A549 (cell line): ENCODE measurements around the gene ASPHD2. TPM values are rescaled to one million over a fixed set of nuclear protein-coding genes. Genes with fewer than 3 reads are reported as not detected.

Source experiments
- ATAC-seq, 2 experiments: fragments of 200-7000 bp in 1 of 2; fragments of >200 bp in 1 of 2; cut with Nextera tagmentation in 1 of 2; cut with Tn5 transposase in 1 of 2; 3 replicates each; pipeline versions ENCODE4 v1.8.0 to v1.9.1; 2018 to 2020; ENCODE audit warnings: mild to moderate bottlenecking in 1 of 2, moderate library complexity in 1 of 2
- CTCF ChIA-PET: fragments of 300-600 bp; sonication (Branson Sonifier 250); formaldehyde crosslinking; extraction: SDS; loops from one replicate; lab custom pipeline; 2021; ENCODE audit warnings: antibody characterized with exemption, inconsistent platforms; lab: Yijun Ruan, JAX
- POLR2A ChIA-PET: fragments of 350-600 bp; formaldehyde crosslinking; extraction: SDS; loops from one replicate; lab custom pipeline; 2021; ENCODE audit warnings: antibody characterized with exemption, inconsistent platforms; lab: Yijun Ruan, JAX
- DNase-seq, 2 experiments: peaks; one replicate each; pipeline versions ENCODE4 v3.0.0 to v3.0.0-alpha.2; 2011 to 2016; ENCODE audit warnings: low read depth in 1 of 2, low spot score in 1 of 2
- FAIRE-seq: peaks from 2 replicates; lab custom pipeline; 2011; peaks lifted over from hg19 to GRCh38; lab: Jason Lieb, UNC
- H3K27ac ChIP-seq, 2 experiments: fragments of >200 bp; sonication (Bioruptor Twin); formaldehyde crosslinking; 3 replicates each; pipeline ENCODE4 v1.5.1; 2016 to 2017
- H3K4me1 ChIP-seq: fragments of >200 bp; sonication (Bioruptor Twin); formaldehyde crosslinking; 3 replicates; pipeline ENCODE4 v1.6.1; 2016
- H3K4me2 ChIP-seq: fragments of >200 bp; sonication (Bioruptor Twin); formaldehyde crosslinking; 3 replicates; pipeline ENCODE4 v1.6.1; 2016
- H3K4me3 ChIP-seq: fragments of >200 bp; sonication (Bioruptor Twin); formaldehyde crosslinking; 3 replicates; pipeline ENCODE4 v1.5.1; 2016
- H3K9me3 ChIP-seq: fragments of >200 bp; sonication (Bioruptor Twin); formaldehyde crosslinking; 3 replicates; pipeline ENCODE4 v1.6.1; 2016
- CBX8 ChIP-seq: fragments of 200-600 bp; sonication (generic); IDR thresholded peaks from 2 replicates; pipeline ENCODE4 v1.6.1; 2016
- CEBPB ChIP-seq, 2 experiments: fragments of >200 bp in 1 of 2; sonication (Bioruptor Twin) in 1 of 2; formaldehyde crosslinking in 1 of 2; IDR thresholded peaks; 2 replicates each; pipeline ENCODE4 v1.6.1; 2012 to 2016
- ESRRA ChIP-seq: fragments of 150-350 bp; IDR thresholded peaks from 2 replicates; pipeline ENCODE4 v1.6.1; 2014; ENCODE audit warnings: mild to moderate bottlenecking, low read length, borderline replicate concordance
- FOXS1 ChIP-seq: fragments of 250-450 bp; sonication (Bioruptor Pico); IDR thresholded peaks from 2 replicates; pipeline ENCODE4 v1.5.0; 2020; ENCODE audit warnings: mild to moderate bottlenecking, moderate library complexity
- HDAC2 ChIP-seq: fragments of 200-600 bp; sonication (generic); IDR thresholded peaks from 2 replicates; pipeline ENCODE4 v1.6.1; 2016
- HOXB13 ChIP-seq: fragments of 250-450 bp; sonication (Bioruptor Pico); IDR thresholded peaks from 2 replicates; pipeline ENCODE4 v1.5.0; 2020; ENCODE audit warnings: low read depth, mild to moderate bottlenecking, moderate library complexity
- HOXB5 ChIP-seq: fragments of 250-450 bp; sonication (Bioruptor Pico); IDR thresholded peaks from 2 replicates; pipeline ENCODE4 v1.5.0; 2020; ENCODE audit warnings: mild to moderate bottlenecking, moderate library complexity
- KDM1A ChIP-seq: fragments of 200-600 bp; sonication (generic); IDR thresholded peaks from 2 replicates; pipeline ENCODE4 v1.6.1; 2016; ENCODE audit warnings: low read depth, mild to moderate bottlenecking
- MAFK ChIP-seq: fragments of 450-650 bp; IDR thresholded peaks from 2 replicates; pipeline ENCODE4 v1.6.1; 2014; ENCODE audit not compliant: partially characterized antibody
- RAD21 ChIP-seq, 2 experiments: fragments of >200 bp in 1 of 2; sonication (Bioruptor Twin) in 1 of 2; formaldehyde crosslinking in 1 of 2; IDR thresholded peaks in 1 of 2; conservative IDR thresholded peaks in 1 of 2; 2 replicates in 1 of 2; 3 replicates in 1 of 2; pipeline ENCODE4 v1.6.1; 2012 to 2018; ENCODE audit warnings: inconsistent platforms in 1 of 2
- RFX5 ChIP-seq: fragments of 450-650 bp; IDR thresholded peaks from 2 replicates; pipeline ENCODE4 v1.7.1; 2014; ENCODE audit warnings: antibody characterized with exemption, mild to moderate bottlenecking, moderate library complexity
- TP53 ChIP-seq: fragments of 250-450 bp; sonication (Bioruptor Pico); IDR thresholded peaks from 2 replicates; pipeline ENCODE4 v1.5.0; 2021; ENCODE audit warnings: mild to moderate bottlenecking, moderate library complexity
- ZFP36 ChIP-seq: fragments of 450-650 bp; IDR thresholded peaks from 2 replicates; pipeline ENCODE4 v1.6.1; 2014; ENCODE audit warnings: borderline replicate concordance; ENCODE audit not compliant: partially characterized antibody
- ZSCAN20 ChIP-seq: fragments of 250-450 bp; sonication (Bioruptor Pico); IDR thresholded peaks from 2 replicates; pipeline ENCODE4 v1.8.0; 2022; ENCODE audit warnings: mild to moderate bottlenecking, moderate library complexity
- WGBS: methylation state at CpG from one replicate; pipeline ENCODE4 v1.1.6; 2017; ENCODE audit errors: missing lambda C conversion rate; 5-methylcytosine and 5-hydroxymethylcytosine counted together
- polyA plus RNA-seq, 4 experiments: library from polyadenylated mRNA; depleted of rRNA in 3 of 4; stranded (reverse); fragments of >200 nt; fragmentation: RNase III in 1 of 4; extraction: RNeasy Plus Mini Kit Qiagen cat#74134 plus additional on column Dnase treatment in 1 of 4; gene quantifications; 2 replicates in 3 of 4; 3 replicates in 1 of 4; pipeline ENCODE4 v1.2.3, GENCODE V29; 2011 to 2017
- TF ChIP-seq, protein P1 (sequence below): fragments of 450-650 bp; IDR thresholded peaks from 2 replicates; pipeline ENCODE4 v1.6.1; 2014; ENCODE audit warnings: antibody characterized with exemption
- TF ChIP-seq, protein P2 (sequence below): fragments of 200-600 bp; sonication (generic); IDR thresholded peaks from 2 replicates; pipeline ENCODE4 v1.6.1; 2016; ENCODE audit warnings: antibody characterized with exemption, mild to moderate bottlenecking, moderate library complexity
- TF ChIP-seq, protein P3 (sequence below): IDR thresholded peaks from 2 replicates; pipeline ENCODE4 v1.6.1; 2012
- TF ChIP-seq, protein P4 (sequence below): IDR thresholded peaks from 2 replicates; pipeline ENCODE4 v1.6.1; 2012; ENCODE audit warnings: low read depth, borderline replicate concordance
- TF ChIP-seq, protein P5 (sequence below): fragments of 250-450 bp; sonication (Bioruptor Pico); IDR thresholded peaks from 2 replicates; pipeline ENCODE4 v1.5.0; 2021; ENCODE audit warnings: mild to moderate bottlenecking, moderate library complexity, borderline replicate concordance
- TF ChIP-seq, protein P6 (sequence below): IDR thresholded peaks from 2 replicates; pipeline ENCODE4 v1.6.1; 2012

The ASPHD2 gene
- polyA plus RNA-seq, 2 of the 4 experiments (the other 2 are of a cell fraction) = 0.84 to 1.3 TPM

DNA sequence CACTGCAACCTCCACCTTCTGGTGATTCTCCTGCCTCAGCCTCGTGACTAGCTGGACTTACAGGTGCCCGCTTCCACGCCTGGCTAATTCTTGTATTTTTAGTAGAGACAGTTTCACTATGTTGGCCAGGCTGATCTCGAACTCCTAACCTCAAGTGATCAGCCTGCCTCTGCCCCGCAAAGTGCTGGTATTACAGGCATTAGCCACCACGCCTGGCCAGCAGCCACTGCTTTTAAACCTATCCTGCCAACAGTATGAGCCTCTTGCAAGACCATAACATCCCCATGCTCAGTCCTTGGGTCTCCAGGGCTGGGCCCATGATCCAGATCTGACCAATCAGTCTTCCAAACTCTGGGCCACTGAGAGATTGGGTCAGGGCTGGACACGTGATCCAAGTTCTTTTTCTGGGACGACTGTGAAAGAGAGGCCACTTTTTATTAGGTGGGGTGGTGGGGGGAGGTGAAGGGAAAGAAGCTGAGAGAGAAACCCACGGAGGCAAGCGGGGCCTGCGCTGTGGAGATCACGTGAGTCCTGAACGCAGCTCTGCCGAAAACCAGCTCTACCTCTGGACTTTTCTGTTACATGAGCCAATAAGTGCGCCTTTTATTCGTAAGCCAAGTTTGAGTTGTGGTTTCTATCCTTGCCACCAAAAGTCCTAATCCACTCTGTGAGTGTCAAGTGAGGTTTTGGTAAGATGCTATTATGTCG, 17.9 kb downstream of the ASPHD2 start:
- TF ChIP-seq, protein P1, sequence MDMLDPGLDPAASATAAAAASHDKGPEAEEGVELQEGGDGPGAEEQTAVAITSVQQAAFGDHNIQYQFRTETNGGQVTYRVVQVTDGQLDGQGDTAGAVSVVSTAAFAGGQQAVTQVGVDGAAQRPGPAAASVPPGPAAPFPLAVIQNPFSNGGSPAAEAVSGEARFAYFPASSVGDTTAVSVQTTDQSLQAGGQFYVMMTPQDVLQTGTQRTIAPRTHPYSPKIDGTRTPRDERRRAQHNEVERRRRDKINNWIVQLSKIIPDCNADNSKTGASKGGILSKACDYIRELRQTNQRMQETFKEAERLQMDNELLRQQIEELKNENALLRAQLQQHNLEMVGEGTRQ = no peak
- TF ChIP-seq, protein P2, sequence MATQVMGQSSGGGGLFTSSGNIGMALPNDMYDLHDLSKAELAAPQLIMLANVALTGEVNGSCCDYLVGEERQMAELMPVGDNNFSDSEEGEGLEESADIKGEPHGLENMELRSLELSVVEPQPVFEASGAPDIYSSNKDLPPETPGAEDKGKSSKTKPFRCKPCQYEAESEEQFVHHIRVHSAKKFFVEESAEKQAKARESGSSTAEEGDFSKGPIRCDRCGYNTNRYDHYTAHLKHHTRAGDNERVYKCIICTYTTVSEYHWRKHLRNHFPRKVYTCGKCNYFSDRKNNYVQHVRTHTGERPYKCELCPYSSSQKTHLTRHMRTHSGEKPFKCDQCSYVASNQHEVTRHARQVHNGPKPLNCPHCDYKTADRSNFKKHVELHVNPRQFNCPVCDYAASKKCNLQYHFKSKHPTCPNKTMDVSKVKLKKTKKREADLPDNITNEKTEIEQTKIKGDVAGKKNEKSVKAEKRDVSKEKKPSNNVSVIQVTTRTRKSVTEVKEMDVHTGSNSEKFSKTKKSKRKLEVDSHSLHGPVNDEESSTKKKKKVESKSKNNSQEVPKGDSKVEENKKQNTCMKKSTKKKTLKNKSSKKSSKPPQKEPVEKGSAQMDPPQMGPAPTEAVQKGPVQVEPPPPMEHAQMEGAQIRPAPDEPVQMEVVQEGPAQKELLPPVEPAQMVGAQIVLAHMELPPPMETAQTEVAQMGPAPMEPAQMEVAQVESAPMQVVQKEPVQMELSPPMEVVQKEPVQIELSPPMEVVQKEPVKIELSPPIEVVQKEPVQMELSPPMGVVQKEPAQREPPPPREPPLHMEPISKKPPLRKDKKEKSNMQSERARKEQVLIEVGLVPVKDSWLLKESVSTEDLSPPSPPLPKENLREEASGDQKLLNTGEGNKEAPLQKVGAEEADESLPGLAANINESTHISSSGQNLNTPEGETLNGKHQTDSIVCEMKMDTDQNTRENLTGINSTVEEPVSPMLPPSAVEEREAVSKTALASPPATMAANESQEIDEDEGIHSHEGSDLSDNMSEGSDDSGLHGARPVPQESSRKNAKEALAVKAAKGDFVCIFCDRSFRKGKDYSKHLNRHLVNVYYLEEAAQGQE = no peak
- TF ChIP-seq HOXB13 (CRISPR knock-in tag) = no peak
- ATAC-seq (no peak), DNase-seq (no peak), FAIRE-seq (no peak)
- H3K4me1 ChIP-seq = no peaks in the 10 kb centered on the region
- ChIA-PET CTCF (interaction anchor here (1.3 to 2.5 kb wide), 3 partner anchors 14 to 80 kb away, joined by 3 to 11 read pairs (median 4); no protein-coding TSS in a partner anchor), POLR2A (no interaction called here)
- no peaks in the 10 kb centered on the region for H3K9me3 ChIP-seq
- H3K4me2 ChIP-seq = no peak overlapping the region
- no peak overlapping the region for H3K27ac ChIP-seq
- H3K4me3 ChIP-seq = no peak overlapping the region
- 91% methylated on average over 17 of the region's 17 CpGs for WGBS

DNA sequence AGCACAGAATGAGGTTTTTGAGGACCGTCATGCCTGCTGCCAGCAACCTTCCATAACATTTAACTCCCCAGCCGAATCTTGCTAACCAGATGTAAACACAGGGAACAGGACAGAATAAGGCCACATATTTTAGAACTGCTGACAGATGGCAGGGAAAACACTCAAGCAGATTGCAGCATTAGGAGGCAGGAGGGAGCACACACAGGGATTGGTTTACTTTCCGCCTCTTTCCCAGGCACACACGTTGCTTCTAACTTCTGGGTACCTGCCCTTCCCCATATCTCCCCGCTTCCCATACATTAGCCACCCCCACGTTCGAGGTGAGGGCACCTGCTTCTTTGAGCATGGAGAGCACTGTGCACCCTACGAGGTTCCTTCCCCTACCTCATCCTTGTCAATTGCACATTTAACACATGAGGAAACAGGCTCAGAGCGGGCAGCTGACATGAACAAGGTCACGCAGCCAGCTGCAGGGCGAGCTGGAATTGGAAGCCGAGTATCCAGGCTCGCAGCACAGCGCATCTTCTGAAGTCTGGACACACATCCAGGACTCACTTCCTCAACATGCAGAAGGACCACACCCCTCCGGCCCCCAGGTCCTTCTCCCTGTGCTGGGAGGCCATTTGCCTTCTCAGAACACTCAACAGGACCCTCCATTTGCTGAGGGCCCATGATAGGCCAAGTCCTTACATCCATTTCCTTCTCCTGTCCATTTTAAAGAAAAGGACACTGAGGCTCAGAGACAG, 18.7 kb downstream of the ASPHD2 start:
- DNase-seq = no peak
- 71% methylated on average over 11 of the region's 15 CpGs for WGBS
- CTCF ChIA-PET = interaction anchor here (0.9 to 2.5 kb wide), 3 partner anchors 13 to 83 kb away, joined by 3 to 11 read pairs (median 10); no protein-coding TSS in a partner anchor
- FAIRE-seq = no peak
- Histone ChIP-seq H3K4me1 (no peaks in the 10 kb centered on the region), H3K4me3 (no peak overlapping the region), H3K27ac (no peak overlapping the region), H3K9me3 (no peaks in the 10 kb centered on the region), H3K4me2 (no peak overlapping the region)
- POLR2A ChIA-PET = no interaction called here
- ATAC-seq = no peak
- TF ChIP-seq, protein P3, sequence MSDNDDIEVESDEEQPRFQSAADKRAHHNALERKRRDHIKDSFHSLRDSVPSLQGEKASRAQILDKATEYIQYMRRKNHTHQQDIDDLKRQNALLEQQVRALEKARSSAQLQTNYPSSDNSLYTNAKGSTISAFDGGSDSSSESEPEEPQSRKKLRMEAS = no peak
- TF ChIP-seq HDAC2 = no peak
- no peak for TF ChIP-seq RFX5
- no peak for TF ChIP-seq ESRRA
- no peak for TF ChIP-seq HOXB5
- TF ChIP-seq, protein P4, sequence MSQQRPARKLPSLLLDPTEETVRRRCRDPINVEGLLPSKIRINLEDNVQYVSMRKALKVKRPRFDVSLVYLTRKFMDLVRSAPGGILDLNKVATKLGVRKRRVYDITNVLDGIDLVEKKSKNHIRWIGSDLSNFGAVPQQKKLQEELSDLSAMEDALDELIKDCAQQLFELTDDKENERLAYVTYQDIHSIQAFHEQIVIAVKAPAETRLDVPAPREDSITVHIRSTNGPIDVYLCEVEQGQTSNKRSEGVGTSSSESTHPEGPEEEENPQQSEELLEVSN = no peak
- no peak for TF ChIP-seq TP53 (CRISPR knock-in tag)
- no peak for TF ChIP-seq KDM1A
- TF ChIP-seq, protein P5, sequence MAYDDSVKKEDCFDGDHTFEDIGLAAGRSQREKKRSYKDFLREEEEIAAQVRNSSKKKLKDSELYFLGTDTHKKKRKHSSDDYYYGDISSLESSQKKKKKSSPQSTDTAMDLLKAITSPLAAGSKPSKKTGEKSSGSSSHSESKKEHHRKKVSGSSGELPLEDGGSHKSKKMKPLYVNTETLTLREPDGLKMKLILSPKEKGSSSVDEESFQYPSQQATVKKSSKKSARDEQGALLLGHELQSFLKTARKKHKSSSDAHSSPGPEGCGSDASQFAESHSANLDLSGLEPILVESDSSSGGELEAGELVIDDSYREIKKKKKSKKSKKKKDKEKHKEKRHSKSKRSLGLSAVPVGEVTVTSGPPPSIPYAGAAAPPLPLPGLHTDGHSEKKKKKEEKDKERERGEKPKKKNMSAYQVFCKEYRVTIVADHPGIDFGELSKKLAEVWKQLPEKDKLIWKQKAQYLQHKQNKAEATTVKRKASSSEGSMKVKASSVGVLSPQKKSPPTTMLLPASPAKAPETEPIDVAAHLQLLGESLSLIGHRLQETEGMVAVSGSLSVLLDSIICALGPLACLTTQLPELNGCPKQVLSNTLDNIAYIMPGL (CRISPR knock-in tag) = no peak
- TF ChIP-seq RAD21 (conservative IDR thresholded peaks at IDR 0.05 in 1 of 2, IDR thresholded peaks at IDR 0.05 in 1 of 2) = no peak
- no peak for TF ChIP-seq CEBPB (IDR thresholded peaks at IDR 0.05)
- no peak for TF ChIP-seq ZFP36
- TF ChIP-seq, protein P6, sequence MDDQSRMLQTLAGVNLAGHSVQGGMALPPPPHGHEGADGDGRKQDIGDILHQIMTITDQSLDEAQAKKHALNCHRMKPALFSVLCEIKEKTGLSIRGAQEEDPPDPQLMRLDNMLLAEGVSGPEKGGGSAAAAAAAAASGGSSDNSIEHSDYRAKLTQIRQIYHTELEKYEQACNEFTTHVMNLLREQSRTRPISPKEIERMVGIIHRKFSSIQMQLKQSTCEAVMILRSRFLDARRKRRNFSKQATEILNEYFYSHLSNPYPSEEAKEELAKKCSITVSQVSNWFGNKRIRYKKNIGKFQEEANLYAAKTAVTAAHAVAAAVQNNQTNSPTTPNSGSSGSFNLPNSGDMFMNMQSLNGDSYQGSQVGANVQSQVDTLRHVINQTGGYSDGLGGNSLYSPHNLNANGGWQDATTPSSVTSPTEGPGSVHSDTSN = no peak
- TF ChIP-seq FOXS1 (CRISPR knock-in tag) = no peak
- TF ChIP-seq, protein P2 = no peak
- no peak for TF ChIP-seq MAFK
- TF ChIP-seq ZSCAN20 (CRISPR knock-in tag) = no peak
- no peak for TF ChIP-seq CBX8
